HCT116 (cell line): ENCODE results near the gene GSAP. TPM values are rescaled to one million over a fixed set of nuclear protein-coding genes. Genes with fewer than 3 reads are reported as not detected.
"Not testable (repeated sequence)": the region's sequence is repeated elsewhere in the genome, so short reads cannot be mapped to it uniquely, and the experiment has no call there.

Experiments used
- ATAC-seq: fragments of 200-7000 bp; cut with Tn5 transposase; 2 replicates; pipeline ENCODE4 v1.9.1; 2020; ENCODE audit warnings: mild to moderate bottlenecking, moderate library complexity
- BruUV-seq: library from RNA; stranded (reverse); fragments of 400-500 nt; replicated peaks from 2 replicates; lab custom pipeline; 2021; lab: Mats Ljungman, UMichigan
- CTCF ChIA-PET: fragments of 300-600 bp; sonication (Branson Sonifier 250); formaldehyde crosslinking; loops from one replicate; lab custom pipeline; 2021; ENCODE audit warnings: antibody characterized with exemption; lab: Charles Lee
- POLR2A ChIA-PET: fragments of 300-600, 350-600 bp; sonication (Branson Sonifier 250); formaldehyde crosslinking; loops from one replicate; lab custom pipeline; 2021; ENCODE audit warnings: antibody characterized with exemption; lab: Charles Lee
- RAD21 ChIA-PET, 2 experiments: fragments of 300-600 bp; sonication (Branson Sonifier 250); formaldehyde crosslinking; loops; one replicate each; lab custom pipeline; 2023; ENCODE audit warnings: low total read pairs in 2 of 2; ENCODE audit not compliant: uncharacterized antibody in 2 of 2, unreplicated experiment in 2 of 2, low non-redundant PET in 1 of 2; lab: Charles Lee
- DNase-seq: peaks from one replicate; pipeline ENCODE4 v3.0.0-alpha.2; 2010; ENCODE audit warnings: low read depth, low spot score
- H2AFZ ChIP-seq: fragments of 200-600 bp; shearing (Covaris generic), sonication (generic); 2 replicates; pipeline ENCODE4 v1.6.1; 2017; ENCODE audit warnings: low read depth, mixed run types, mixed read lengths, antibody characterized with exemption, low read length; ENCODE audit not compliant: poor library complexity, severe bottlenecking
- H3K27ac ChIP-seq: 2 replicates; pipeline ENCODE4 v1.5.1; 2012; ENCODE audit warnings: low read depth, low read length
- H3K27me3 ChIP-seq: fragments of 200-600 bp; sonication (generic); 2 replicates; pipeline ENCODE4 v1.6.1; 2016; ENCODE audit warnings: mixed run types, low read length, mixed read lengths; ENCODE audit not compliant: insufficient read depth
- H3K36me3 ChIP-seq, 2 experiments: fragments of 200-500 bp in 1 of 2; fragments of 200-600 bp in 1 of 2; sonication (Bioruptor generic) in 1 of 2; sonication (generic) in 1 of 2; 2 replicates each; pipeline versions ENCODE4 v1.5.1 to v1.6.1; 2014 to 2016; ENCODE audit warnings: low read length in 2 of 2, inconsistent platforms in 1 of 2, mixed read lengths in 1 of 2, mixed run types in 1 of 2; ENCODE audit not compliant: insufficient read depth in 2 of 2, control insufficient read depth in 1 of 2
- H3K4me1 ChIP-seq, 2 experiments: fragments of 200-600 bp in 1 of 2; sonication (generic) in 1 of 2; 2 replicates each; pipeline versions ENCODE4 v1.5.1 to v1.6.1; 2012 to 2017; ENCODE audit warnings: low read length in 2 of 2, inconsistent platforms in 1 of 2, mild to moderate bottlenecking in 1 of 2, mixed read lengths in 1 of 2, mixed run types in 1 of 2, moderate library complexity in 1 of 2; ENCODE audit not compliant: insufficient read depth in 2 of 2, control insufficient read depth in 1 of 2
- H3K4me2 ChIP-seq: fragments of 200-600 bp; sonication (generic); 2 replicates; pipeline ENCODE4 v1.6.1; 2017; ENCODE audit warnings: mixed run types, low read length, mixed read lengths
- H3K4me3 ChIP-seq, 2 experiments: fragments of 200-600 bp in 1 of 2; sonication (generic) in 1 of 2; replicated peaks in 1 of 2; 2 replicates each; pipeline ENCODE4 v1.5.1; 2011 to 2016; ENCODE audit warnings: low read length in 2 of 2, control low read depth in 1 of 2, low read depth in 1 of 2, mild to moderate bottlenecking in 1 of 2, mixed read lengths in 1 of 2, mixed run types in 1 of 2
- H3K79me2 ChIP-seq: fragments of 200-600 bp; sonication (generic); 2 replicates; pipeline ENCODE4 v1.6.1; 2017; ENCODE audit warnings: mild to moderate bottlenecking, mixed run types, low read length, moderate library complexity, mixed read lengths; ENCODE audit not compliant: insufficient read depth
- H3K9ac ChIP-seq: fragments of 200-600 bp; sonication (generic); 2 replicates; pipeline ENCODE4 v1.6.1; 2016; ENCODE audit warnings: low read length, mixed read lengths
- H3K9me2 ChIP-seq: fragments of 200-600 bp; sonication (generic), shearing (Covaris generic); 2 replicates; pipeline ENCODE4 v1.6.1; 2017; ENCODE audit warnings: mixed run types, mild to moderate bottlenecking, moderate library complexity; ENCODE audit not compliant: insufficient read depth
- H3K9me3 ChIP-seq, 2 experiments: fragments of 200-500 bp in 1 of 2; fragments of 200-600 bp in 1 of 2; sonication (Bioruptor generic) in 1 of 2; sonication (generic) in 1 of 2; 2 replicates each; pipeline ENCODE4 v1.6.1; 2014 to 2017; ENCODE audit warnings: low read length in 2 of 2, mixed read lengths in 2 of 2, inconsistent platforms in 1 of 2, low read depth in 1 of 2, mild to moderate bottlenecking in 1 of 2, mixed run types in 1 of 2, moderate library complexity in 1 of 2; ENCODE audit not compliant: control insufficient read depth in 1 of 2, insufficient read depth in 1 of 2
- H4K20me1 ChIP-seq: fragments of 200-600 bp; sonication (generic), shearing (Covaris generic); 2 replicates; pipeline ENCODE4 v1.6.1; 2017; ENCODE audit warnings: mixed run types, mild to moderate bottlenecking, moderate library complexity; ENCODE audit not compliant: insufficient read depth
- ELF1 ChIP-seq: IDR thresholded peaks from 2 replicates; pipeline ENCODE4 v1.6.1; 2012; ENCODE audit warnings: low read depth, borderline replicate concordance
- EZH2phosphoT487 ChIP-seq: fragments of 200-600 bp; IDR thresholded peaks from 2 replicates; pipeline ENCODE4 v1.6.1; 2018; ENCODE audit warnings: antibody characterized with exemption, borderline replicate concordance
- JUND ChIP-seq: IDR thresholded peaks from 2 replicates; pipeline ENCODE4 v1.6.1; 2012
- POLR2A ChIP-seq: IDR thresholded peaks from 2 replicates; pipeline ENCODE4 v1.7.0; 2011; ENCODE audit warnings: borderline replicate concordance; ENCODE audit not compliant: insufficient read depth, insufficient read length; ENCODE audit errors: extremely low read depth
- RAD21 ChIP-seq: IDR thresholded peaks from 2 replicates; pipeline ENCODE4 v1.6.1; 2012; ENCODE audit warnings: low read depth, mild to moderate bottlenecking
- SP1 ChIP-seq: IDR thresholded peaks from 2 replicates; pipeline ENCODE4 v1.6.1; 2012; ENCODE audit warnings: low read depth
- intact Hi-C: fragments of 100-400 bp; cut with micrococcal nuclease; formaldehyde crosslinking; loops from 2 replicates; pipeline ENCODE4 v1.10.0; 2022
- total RNA-seq: library from RNA; stranded (reverse); gene quantifications from one replicate; pipeline ENCODE4 v1.2.1, GENCODE V29; 2021; ENCODE audit not compliant: unreplicated experiment

The GSAP gene
- total RNA-seq, 1 experiment from 2014 or later, result not detected

- Histone ChIP-seq H4K20me1 (no peaks in the 10 kb centered on the region), H3K4me2 (no peak overlapping the region), H3K9ac (no peak overlapping the region), H3K9me3 (no peaks in the 10 kb centered on the region), H3K36me3 (no peaks in the 10 kb centered on the region), H3K4me1 (no peaks in the 10 kb centered on the region), H3K9me2 (no peaks in the 10 kb centered on the region), H3K27ac (no peak overlapping the region), H3K4me3 (no peak overlapping the region), H2AFZ (no peak overlapping the region), H3K79me2 (no peaks in the 10 kb centered on the region), H3K27me3 (no peaks in the 10 kb centered on the region)
- no peak for ATAC-seq
- ChIA-PET CTCF (no interaction called here), POLR2A (no interaction called here), RAD21 (no interaction called here)
- TF ChIP-seq POLR2A, result no peak
- no peak for TF ChIP-seq EZH2phosphoT487
- TF ChIP-seq JUND, result no peak
- DNase-seq, result no peak
- intact Hi-C loops, result no loop called here
- BruUV-seq, result no TSS peak
These were observed 134.2 kb downstream of the GSAP start for GRCh38 chr7:77281780-77282478.

GRCh38 chr7:77276120-77276519 lies 140.0 kb downstream of the GSAP start:
- ATAC-seq (no peak), DNase-seq (no peak)
- Histone ChIP-seq H3K4me2 (no peak overlapping the region), H3K36me3 (no peaks in the 10 kb centered on the region), H3K4me1 (no peaks in the 10 kb centered on the region), H3K27me3 (no peaks in the 10 kb centered on the region), H3K27ac (no peak overlapping the region), H3K4me3 (no peak overlapping the region), H3K9ac (no peak overlapping the region), H3K79me2 (no peaks in the 10 kb centered on the region), H3K9me3 (no peaks in the 10 kb centered on the region), H4K20me1 (no peaks in the 10 kb centered on the region), H3K9me2 (no peaks in the 10 kb centered on the region), H2AFZ (no peak overlapping the region)
- RAD21 ChIA-PET, result no interaction called here
- TF ChIP-seq ELF1 (no peak), JUND (no peak), SP1 (no peak), RAD21 (no peak)
- CTCF ChIA-PET, result no interaction called here
- POLR2A ChIA-PET, result no interaction called here
- intact Hi-C loops, result no loop called here
- BruUV-seq, result no TSS peak

GRCh38 chr7:77275663-77276062 lies 140.5 kb downstream of the GSAP start:
- H3K27ac ChIP-seq, BruUV-seq, CTCF ChIA-PET, RAD21 ChIA-PET, H2AFZ ChIP-seq, intact Hi-C loops, H3K4me1 ChIP-seq, H3K9me3 ChIP-seq, H3K4me2 ChIP-seq, DNase-seq, H3K9ac ChIP-seq, H3K79me2 ChIP-seq, ATAC-seq, H3K27me3 ChIP-seq, H3K36me3 ChIP-seq, H3K4me3 ChIP-seq, H4K20me1 ChIP-seq, POLR2A ChIA-PET, H3K9me2 ChIP-seq: not testable (repeated sequence)
